ENCODE results near the gene PLEKHF1. TPM values are rescaled to one million over a fixed set of nuclear protein-coding genes. Genes with fewer than 3 reads are reported as not detected.
"Not testable (repeated sequence)": the region's sequence is repeated elsewhere in the genome, so short reads cannot be mapped to it uniquely, and the experiment has no call there.

The PLEKHF1 gene
- total RNA-seq, 1 donor from 2014 or later = 0.96 TPM

GRCh38 chr19:29623726-29624488 is 41.4 kb upstream of the PLEKHF1 start:
- no peak overlapping the region for H3K4me3 Mint-ChIP-seq (ENCODE audit: unreplicated experiment)
- TF ChIP-seq, protein P1, sequence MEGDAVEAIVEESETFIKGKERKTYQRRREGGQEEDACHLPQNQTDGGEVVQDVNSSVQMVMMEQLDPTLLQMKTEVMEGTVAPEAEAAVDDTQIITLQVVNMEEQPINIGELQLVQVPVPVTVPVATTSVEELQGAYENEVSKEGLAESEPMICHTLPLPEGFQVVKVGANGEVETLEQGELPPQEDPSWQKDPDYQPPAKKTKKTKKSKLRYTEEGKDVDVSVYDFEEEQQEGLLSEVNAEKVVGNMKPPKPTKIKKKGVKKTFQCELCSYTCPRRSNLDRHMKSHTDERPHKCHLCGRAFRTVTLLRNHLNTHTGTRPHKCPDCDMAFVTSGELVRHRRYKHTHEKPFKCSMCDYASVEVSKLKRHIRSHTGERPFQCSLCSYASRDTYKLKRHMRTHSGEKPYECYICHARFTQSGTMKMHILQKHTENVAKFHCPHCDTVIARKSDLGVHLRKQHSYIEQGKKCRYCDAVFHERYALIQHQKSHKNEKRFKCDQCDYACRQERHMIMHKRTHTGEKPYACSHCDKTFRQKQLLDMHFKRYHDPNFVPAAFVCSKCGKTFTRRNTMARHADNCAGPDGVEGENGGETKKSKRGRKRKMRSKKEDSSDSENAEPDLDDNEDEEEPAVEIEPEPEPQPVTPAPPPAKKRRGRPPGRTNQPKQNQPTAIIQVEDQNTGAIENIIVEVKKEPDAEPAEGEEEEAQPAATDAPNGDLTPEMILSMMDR (IDR thresholded peaks at IDR 0.05; ENCODE audit: partially characterized antibody, unreplicated experiment) = no peak
- H3K27me3 Mint-ChIP-seq (ENCODE audit: unreplicated experiment) = peaks cover 2% of the 10 kb centered on the region
- no peaks in the 10 kb centered on the region for H3K9me3 Mint-ChIP-seq (ENCODE audit: unreplicated experiment)
- no peaks in the 10 kb centered on the region for H3K36me3 Mint-ChIP-seq (ENCODE audit: unreplicated experiment)
- no peak for DNase-seq
- no peak overlapping the region for H3K27ac Mint-ChIP-seq (ENCODE audit: unreplicated experiment)
- no peaks in the 10 kb centered on the region for H3K4me1 Mint-ChIP-seq (ENCODE audit: low read depth, unreplicated experiment)

- Mint-ChIP-seq H3K36me3 (ENCODE audit: unreplicated experiment) (no peaks in the 10 kb centered on the region), H3K4me3 (ENCODE audit: unreplicated experiment) (no peak overlapping the region), H3K9me3 (ENCODE audit: unreplicated experiment) (no peaks in the 10 kb centered on the region), H3K27ac (ENCODE audit: unreplicated experiment) (no peak overlapping the region), H3K4me1 (ENCODE audit: low read depth, unreplicated experiment) (no peaks in the 10 kb centered on the region), H3K27me3 (ENCODE audit: unreplicated experiment) (peaks cover 2% of the 10 kb centered on the region)
- TF ChIP-seq, protein P1 (IDR thresholded peaks at IDR 0.05; ENCODE audit: partially characterized antibody, unreplicated experiment) = no peak
- DNase-seq = no peak
These were observed 40.6 kb upstream of the PLEKHF1 start for GRCh38 chr19:29624489-29625185.

DNA sequence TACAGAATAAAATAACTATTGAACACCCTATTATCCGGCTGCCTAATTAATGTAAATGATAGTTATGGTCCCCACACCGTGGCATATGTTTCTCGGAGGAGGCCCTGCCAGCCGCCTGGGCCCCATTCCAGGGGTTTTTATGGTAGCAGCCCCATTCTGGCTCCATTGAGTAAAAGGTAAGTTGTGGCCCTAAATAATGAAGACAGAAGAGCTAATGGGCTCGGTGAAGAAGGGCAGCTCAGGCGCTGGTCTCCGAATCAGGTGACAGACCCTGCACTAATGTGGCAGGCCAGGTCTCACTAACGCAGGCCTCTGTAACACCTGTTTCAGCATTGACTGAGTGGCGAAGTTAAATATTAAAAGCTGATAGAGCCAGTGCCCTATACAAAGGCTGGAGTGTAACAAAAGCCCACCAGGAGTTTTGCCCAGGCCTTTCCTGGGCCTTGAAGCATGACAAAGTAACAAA is 40.0 kb upstream of the PLEKHF1 start:
- no peak overlapping the region for H3K27ac Mint-ChIP-seq (ENCODE audit: unreplicated experiment)
- H3K4me1 Mint-ChIP-seq (ENCODE audit: low read depth, unreplicated experiment) = no peaks in the 10 kb centered on the region
- DNase-seq = no peak
- peaks cover 2% of the 10 kb centered on the region for H3K27me3 Mint-ChIP-seq (ENCODE audit: unreplicated experiment)
- no peaks in the 10 kb centered on the region for H3K9me3 Mint-ChIP-seq (ENCODE audit: unreplicated experiment)
- TF ChIP-seq, protein P1 (IDR thresholded peaks at IDR 0.05; ENCODE audit: partially characterized antibody, unreplicated experiment) = no peak
- no peaks in the 10 kb centered on the region for H3K36me3 Mint-ChIP-seq (ENCODE audit: unreplicated experiment)
- H3K4me3 Mint-ChIP-seq (ENCODE audit: unreplicated experiment) = no peak overlapping the region

GRCh38 chr19:29626386-29626785 is 38.9 kb upstream of the PLEKHF1 start:
- Mint-ChIP-seq H3K4me1 (ENCODE audit: low read depth, unreplicated experiment) (no peaks in the 10 kb centered on the region), H3K4me3 (ENCODE audit: unreplicated experiment) (no peak overlapping the region), H3K9me3 (ENCODE audit: unreplicated experiment) (no peaks in the 10 kb centered on the region), H3K36me3 (ENCODE audit: unreplicated experiment) (no peaks in the 10 kb centered on the region), H3K27ac (ENCODE audit: unreplicated experiment) (no peak overlapping the region), H3K27me3 (ENCODE audit: unreplicated experiment) (peaks cover 4% of the 10 kb centered on the region)
- DNase-seq = no peak
- TF ChIP-seq, protein P1 (IDR thresholded peaks at IDR 0.05; ENCODE audit: partially characterized antibody, unreplicated experiment) = no peak

DNA sequence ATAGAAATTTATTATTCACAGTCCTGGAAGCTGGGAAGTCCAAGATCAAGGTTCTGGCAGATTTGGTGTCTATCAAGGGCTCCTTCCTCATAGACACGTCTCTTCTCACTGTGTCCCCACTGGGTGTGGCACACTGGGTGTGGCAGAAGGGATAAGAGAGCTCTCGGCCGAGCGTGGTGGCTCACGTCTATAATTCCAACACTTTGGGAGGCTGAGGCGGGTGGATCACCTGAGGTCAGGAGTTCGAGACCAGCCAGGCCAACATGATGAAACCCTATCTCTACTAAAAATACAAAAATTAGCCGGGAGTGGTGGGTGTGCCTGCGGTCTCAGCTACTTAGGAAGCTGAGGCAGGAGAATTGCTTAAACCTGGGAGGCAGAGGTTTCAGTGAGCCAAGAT is 38.4 kb upstream of the PLEKHF1 start:
- H3K4me3 Mint-ChIP-seq (ENCODE audit: unreplicated experiment); H3K36me3 Mint-ChIP-seq (ENCODE audit: unreplicated experiment); H3K4me1 Mint-ChIP-seq (ENCODE audit: low read depth, unreplicated experiment); H3K27me3 Mint-ChIP-seq (ENCODE audit: unreplicated experiment); DNase-seq; H3K9me3 Mint-ChIP-seq (ENCODE audit: unreplicated experiment); H3K27ac Mint-ChIP-seq (ENCODE audit: unreplicated experiment): not testable (repeated sequence)
